Activated T-helper 1 cell treated with anti-CD3 and anti-CD28 coated beads, Interleukin-2, amount 50 U/mL, for 16 hours (primary cell): Measurements from ENCODE around the gene OSCAR.
A peak's percentile ranks its signal among the peaks of the same experiment; 100 is the strongest.
"Not testable (repeated sequence)": the region's sequence is repeated elsewhere in the genome, so short reads cannot be mapped to it uniquely, and the experiment has no call there.

Source experiments
- DNase-seq, 2 donors: peaks; one replicate each; pipeline ENCODE4 v3.0.0-alpha.2; 2020; ENCODE audit warnings: low read depth in 1 of 2, low spot score in 1 of 2

The OSCAR gene

DNA sequence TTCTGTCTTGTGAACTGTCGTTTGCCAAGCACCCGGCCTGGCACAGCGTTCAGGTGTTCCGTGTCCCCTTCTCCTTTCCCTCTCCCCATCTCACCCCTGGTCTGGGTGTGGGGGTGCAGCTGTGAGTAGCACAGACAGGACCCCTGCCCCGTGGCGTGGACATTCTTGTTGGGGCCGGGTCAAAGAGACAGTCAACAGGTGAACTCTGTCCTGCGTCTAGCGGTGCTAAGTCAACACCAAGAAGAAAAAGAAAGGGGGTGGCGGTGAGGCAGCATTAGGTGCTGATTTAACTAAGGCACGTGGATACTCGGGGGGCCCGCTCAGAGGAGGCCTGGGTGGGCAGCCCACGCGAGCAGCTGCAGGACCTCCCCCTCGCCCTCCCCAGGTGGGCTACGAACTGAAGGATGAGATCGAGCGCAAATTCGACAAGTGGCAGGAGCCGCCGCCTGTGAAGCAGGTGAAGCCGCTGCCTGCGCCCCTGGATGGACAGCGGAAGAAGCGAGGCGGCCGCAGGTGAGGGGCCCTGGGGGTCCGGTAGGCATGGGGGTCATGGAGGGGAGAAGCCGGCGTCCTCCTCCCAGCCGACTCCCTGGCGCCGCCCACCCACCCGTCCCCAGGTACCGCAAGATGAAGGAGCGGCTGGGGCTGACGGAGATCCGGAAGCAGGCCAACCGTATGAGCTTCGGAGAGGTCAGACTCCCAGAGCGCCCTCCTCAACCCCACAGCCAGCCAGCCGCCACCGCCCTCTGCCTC lies 27.3 kb upstream of the OSCAR start:
- no peak for DNase-seq

DNA sequence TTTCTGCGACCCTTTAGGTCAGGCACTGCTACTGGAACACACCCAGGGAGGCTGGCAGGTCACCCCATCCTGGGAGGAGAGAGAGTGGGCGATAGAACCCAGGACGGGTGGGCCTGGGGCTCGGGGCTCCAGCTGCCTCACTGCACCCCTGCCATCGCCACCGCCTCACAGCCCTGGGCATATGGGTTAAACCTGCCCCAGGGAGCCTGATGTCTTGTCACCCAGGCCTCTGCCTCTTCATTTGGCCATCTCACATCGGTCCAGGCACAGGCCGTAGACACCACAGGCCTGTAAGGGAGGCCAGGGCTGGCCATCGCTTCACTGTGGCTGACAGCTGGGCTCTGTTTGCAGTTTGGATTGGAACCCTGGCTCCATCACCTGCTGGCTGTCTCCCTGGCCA lies 25.1 kb upstream of the OSCAR start:
- no peak for DNase-seq

DNA sequence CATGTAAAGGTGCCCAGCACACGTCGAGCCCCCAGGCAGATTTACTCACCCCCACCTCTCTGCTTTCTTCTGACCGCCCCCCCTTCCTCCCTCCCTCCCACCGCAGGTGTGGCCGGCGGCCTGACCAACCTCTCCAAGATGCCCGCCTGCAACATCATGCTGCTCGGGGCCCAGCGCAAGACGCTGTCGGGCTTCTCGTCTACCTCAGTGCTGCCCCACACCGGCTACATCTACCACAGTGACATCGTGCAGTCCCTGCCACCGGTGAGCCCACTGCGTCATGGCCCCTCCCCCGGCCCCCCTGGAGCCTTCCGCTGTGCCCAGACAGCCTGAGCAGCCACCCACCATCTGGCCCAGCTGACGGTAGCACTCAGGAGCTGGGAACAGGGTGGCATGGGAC lies 23.8 kb upstream of the OSCAR start:
- DNase-seq: no peak

DNA sequence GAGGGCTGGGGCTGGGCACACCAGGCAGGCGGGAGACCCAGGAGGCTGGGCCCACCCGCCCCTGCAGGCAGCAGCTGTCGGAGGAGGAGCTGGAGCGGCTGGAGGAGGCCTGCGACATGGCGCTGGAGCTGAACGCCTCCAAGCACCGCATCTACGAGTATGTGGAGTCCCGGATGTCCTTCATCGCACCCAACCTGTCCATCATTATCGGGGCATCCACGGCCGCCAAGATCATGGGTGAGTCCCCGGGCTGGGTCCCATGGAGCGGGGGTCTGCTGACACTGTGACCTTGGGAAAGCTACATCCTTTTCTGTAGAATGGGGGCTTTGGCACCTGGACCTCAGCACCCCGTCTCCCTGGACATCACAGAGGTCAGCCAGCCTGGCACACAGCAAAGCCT lies 23.1 kb upstream of the OSCAR start:
- no peak for DNase-seq

DNA sequence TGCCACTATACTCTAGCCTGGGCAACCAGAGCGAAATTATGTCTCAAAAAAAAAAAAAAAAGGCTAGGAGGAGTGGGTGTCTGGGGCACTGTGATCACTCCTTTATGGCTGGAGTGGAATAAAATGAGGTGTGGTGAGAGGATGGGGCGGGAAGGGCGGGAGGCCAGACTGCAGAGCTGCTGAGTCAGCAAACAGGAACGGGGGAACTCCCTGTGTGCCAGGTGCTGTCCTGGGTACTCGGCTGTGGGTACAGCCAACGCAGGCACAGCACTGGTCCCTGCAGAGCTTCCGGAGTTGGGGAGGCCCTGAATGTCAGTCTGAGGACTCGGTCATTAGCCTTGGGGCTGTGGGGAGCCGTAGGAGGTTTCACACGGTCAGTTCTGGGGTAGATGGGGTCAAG lies 20.7 kb upstream of the OSCAR start:
- no peak for DNase-seq

- DNase-seq: peak; percentile 89 to 97
Observed at GRCh38 chr19:54115109-54116063, 14.8 kb upstream of the OSCAR start, which contains the start of the genes PRPF31 and TFPT. PRPF31 (plus strand) TSS chr19:54115754; CDS start chr19:54118279, 2,525 bp downstream. TFPT (minus strand) TSS chr19:54115657; CDS start chr19:54115269, 388 bp downstream.

DNA sequence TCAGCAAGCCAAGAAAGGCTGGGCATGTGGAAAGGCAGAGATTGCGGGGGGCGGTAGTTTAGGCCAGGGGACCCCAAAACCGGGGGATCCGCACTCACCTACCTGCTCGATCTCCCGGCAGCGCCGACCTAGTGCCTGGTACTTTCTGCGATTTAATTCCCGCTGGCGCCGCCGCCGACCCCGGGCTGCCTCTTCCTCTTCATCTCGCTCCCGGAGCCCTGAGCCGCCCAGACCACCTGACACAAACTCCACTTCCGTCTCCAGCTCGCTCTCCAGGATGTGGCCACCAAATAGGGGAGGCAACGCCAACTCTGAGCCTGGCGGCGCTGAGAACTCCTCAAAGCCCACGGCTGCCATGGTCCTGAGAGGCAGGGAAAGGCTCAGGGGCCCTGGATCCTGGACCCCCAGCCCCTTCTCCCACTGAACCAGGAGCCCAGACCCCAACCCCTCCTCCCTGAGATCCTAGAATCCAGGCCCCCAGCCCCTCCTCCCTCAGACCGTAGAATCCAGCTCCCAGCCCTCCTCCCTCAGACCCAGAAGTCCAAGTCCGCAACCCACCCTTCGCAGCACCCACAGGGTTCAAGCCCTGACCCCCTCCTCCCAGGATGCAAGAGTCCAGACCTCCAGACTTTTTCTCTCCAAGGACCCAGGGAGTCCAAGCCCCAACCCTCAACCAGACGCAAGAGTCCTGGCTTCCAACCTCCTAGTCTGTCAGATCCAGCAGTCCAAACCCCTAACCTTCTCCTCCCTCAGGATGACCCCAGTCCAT lies 13.9 kb upstream of the OSCAR start:
- DNase-seq: peak; percentile 19 to 23

- DNase-seq: no peak
Observed at GRCh38 chr19:54109651-54110050, 9.0 kb upstream of the OSCAR start.

DNA sequence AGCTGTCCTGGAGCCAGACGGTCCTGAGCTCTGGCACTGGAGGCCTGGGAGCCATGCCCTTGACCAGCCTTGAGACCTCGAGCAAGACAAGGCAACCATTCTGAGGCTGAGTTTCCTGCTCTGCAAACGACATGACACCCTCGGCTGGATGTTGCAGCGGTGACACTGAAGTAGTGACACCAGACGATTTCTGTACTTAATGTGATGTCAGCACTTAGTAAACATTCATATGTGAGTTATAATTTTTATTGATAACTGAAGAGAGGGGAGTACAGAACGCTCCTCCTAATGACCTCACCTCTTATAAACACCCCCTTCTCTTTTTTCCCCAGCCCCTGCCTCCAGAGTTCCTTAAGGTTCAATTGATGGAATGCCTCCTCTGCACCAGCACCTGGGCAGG lies 7.9 kb upstream of the OSCAR start:
- DNase-seq: no peak

GRCh38 chr19:54107876-54108490 lies 7.4 kb upstream of the OSCAR start:
- DNase-seq: no peak

DNA sequence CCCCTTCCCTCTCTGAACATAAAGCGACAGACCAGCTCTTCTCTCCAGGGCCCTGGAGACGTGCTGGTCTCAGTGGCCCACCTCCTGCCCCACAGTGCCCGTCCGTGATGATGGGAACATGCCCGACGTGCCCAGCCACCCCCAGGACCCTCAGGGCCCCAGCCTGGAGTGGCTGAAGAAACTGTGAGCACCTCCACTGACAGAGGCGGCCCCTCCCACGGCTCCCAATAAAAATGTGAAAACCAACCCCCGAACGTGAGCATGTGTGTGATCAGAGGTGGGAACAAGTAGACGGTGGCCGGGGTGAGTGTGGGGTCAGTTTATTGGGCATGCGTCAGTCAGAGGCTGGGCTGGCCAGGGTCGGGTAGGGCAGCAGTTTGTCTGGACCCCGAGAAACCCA lies 6.1 kb upstream of the OSCAR start:
- no peak for DNase-seq

DNA sequence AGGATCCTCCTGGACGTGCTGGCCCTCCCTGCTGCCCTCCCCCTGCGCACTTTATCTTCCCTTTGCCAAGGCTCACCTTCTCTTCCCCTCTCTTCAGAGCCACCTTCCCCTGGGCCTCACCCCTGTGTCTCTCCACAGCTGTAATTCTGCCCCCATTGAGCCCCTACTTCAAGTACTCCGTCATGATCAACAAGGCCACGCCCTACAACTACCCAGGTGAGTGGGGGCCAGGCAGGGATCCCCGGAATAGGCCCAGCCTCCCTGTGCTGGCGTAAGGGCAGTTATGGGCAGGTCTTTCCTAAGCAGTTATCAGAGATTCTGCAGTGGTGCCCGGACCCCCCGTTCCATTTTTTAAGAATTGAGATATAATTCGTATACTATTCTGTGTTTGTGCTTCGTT lies 5.2 kb upstream of the OSCAR start:
- DNase-seq: no peak

- DNase-seq: no peak
Observed at GRCh38 chr19:54104998-54105715, 4.6 kb upstream of the OSCAR start.

DNA sequence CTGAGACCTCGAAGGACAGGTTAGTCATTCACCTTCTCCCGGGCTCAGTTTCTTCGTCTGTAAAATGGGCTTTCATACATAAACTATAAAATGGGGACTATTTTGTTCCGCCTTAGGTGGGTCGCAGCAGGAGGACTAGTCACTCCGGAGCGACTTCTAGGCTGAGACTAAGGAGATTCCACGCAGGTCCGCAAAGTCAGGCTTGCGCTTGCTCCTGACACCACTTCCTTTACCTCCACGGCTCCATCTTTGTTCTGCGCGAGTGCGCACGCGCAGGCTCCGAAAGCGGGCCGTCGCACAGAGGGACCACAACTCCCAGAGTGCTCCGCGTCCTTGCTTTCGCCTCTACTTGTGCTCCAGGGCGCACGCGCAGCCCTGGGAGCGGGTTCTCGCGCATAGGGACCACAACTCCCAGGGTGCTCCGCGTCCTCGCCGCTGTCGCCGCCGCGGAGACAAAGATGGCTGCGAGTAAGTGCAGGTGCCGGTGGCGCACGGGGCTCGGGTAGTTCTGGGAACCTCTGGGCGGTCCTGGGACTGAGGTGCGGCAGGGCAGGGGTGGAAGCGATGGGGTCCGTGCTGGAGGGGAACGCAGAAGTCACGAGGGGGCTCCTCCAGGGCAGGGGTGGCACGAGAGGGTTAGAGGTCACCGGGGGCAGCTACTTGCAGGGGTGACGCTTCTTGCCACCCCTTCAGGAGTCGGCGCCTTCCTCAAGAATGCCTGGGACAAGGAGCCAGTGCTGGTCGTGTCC lies 2.0 kb upstream of the OSCAR start, which contains the start of gene NDUFA3:
Gene NDUFA3, plus strand, starts transcription at position 435 of the 749 bp plus-strand sequence. Its CDS starts 24 bp downstream, at position 459.
- peak; percentile 94 to 97 for DNase-seq

DNA sequence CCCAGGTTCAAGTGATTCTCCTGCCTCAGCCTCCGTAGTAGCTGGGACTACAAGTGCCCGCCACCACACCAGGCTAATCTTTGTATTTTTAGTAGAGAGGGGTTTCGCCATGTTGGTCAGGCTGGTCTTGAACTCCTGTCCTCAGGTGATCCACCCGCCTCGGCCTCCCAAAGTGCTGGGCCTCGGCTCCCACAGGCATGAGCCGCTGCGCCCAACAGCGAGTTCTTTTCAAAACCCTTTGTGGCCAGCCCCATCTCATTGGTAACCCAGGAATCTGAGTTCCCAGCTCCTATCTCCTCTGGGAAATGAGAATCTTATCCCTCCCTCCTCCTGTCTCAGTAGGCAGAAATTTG lies 724 bp downstream of the OSCAR start:
- not testable (repeated sequence) for DNase-seq

DNA sequence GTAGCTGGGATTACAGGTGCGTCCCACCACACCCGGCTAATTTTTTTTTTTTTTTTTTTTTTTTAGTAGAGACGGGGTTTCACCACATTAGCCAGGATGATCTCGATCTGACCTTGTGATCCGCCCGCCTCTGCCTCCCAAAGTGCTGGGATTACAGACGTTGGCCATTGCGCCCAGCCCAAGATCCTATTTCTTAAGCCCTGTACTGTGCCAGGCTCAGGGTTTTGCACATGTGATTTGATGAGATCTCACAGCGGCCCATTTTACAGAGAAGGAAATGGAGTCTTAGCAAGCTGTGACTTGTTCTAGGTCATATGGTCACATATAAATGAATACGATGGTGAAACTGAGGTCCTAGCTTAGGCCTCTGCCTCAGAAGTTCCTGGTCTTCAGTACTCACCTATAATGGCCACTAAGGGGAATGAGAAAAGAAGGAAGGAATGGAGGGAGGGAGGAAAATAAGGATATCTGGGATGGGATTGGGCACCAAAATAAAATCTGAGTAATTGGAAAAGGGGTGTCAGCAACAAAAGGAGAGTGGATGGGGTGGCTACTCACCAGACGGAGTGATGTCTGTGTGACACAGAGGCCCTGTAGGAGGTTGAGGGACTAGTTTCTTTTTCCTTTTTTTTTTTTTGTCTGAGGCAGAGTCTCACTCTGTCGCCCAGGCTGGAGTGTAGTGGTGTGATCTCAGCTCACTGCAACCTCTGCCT lies 1.3 kb downstream of the OSCAR start:
- no peak for DNase-seq

GRCh38 chr19:54096617-54097106 lies 3.9 kb downstream of the OSCAR start:
- DNase-seq: no peak

- peak in 1 of 2 donors; percentile 33 for DNase-seq
Observed at GRCh38 chr19:54095859-54096616, 4.6 kb downstream of the OSCAR start.
